ENCODE measurements around the gene LKAAEAR1.

DNA sequence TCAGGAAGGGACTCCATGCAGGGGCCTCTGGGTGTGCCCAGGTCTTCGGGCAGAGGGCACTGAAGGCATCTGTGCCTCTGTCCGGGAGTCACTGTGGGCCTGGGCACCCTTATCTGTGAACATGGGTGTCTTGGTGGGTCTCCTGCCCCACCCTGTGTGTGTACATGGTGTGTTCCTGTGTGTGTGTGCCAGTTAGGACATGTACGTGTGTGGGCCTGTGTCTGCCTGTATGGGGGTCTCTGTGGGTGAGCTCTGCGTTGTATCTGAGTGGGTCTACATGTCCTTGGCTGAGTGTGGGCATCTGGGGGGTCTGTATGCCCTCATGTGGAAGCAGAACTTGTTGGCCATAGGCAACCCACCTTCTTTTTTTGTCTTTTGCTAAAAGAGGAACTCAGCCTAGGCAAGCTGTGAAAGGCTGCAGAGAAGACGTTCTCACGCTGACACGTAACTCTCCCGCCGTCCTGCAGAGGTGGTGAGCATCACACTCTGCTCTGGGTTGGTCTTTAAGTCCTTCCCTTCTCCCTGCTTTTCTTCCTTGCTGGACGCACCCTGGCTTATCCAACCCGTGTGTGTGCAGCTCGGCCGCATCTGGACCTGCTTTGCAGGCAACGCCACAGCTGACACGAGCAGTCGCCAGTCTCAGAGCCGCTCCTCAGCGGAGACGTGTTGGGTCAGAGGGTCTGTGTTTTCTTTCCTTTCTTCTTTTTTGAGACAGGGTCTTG is 23.7 kb upstream of the LKAAEAR1 start:
- TF ChIP-seq POLR2A (IDR thresholded peaks at IDR 0.05) (no peak), EP300 (IDR thresholded peaks at IDR 0.05) (no peak)
- TF ChIP-seq, protein P1, sequence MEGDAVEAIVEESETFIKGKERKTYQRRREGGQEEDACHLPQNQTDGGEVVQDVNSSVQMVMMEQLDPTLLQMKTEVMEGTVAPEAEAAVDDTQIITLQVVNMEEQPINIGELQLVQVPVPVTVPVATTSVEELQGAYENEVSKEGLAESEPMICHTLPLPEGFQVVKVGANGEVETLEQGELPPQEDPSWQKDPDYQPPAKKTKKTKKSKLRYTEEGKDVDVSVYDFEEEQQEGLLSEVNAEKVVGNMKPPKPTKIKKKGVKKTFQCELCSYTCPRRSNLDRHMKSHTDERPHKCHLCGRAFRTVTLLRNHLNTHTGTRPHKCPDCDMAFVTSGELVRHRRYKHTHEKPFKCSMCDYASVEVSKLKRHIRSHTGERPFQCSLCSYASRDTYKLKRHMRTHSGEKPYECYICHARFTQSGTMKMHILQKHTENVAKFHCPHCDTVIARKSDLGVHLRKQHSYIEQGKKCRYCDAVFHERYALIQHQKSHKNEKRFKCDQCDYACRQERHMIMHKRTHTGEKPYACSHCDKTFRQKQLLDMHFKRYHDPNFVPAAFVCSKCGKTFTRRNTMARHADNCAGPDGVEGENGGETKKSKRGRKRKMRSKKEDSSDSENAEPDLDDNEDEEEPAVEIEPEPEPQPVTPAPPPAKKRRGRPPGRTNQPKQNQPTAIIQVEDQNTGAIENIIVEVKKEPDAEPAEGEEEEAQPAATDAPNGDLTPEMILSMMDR (IDR thresholded peaks at IDR 0.05), result no peak
